Measurements from ENCODE around the gene SPX.

SPX gene

GRCh38 chr12:21528953-21529352, 2.9 kb downstream of the SPX start:
- TF ChIP-seq, protein P1, sequence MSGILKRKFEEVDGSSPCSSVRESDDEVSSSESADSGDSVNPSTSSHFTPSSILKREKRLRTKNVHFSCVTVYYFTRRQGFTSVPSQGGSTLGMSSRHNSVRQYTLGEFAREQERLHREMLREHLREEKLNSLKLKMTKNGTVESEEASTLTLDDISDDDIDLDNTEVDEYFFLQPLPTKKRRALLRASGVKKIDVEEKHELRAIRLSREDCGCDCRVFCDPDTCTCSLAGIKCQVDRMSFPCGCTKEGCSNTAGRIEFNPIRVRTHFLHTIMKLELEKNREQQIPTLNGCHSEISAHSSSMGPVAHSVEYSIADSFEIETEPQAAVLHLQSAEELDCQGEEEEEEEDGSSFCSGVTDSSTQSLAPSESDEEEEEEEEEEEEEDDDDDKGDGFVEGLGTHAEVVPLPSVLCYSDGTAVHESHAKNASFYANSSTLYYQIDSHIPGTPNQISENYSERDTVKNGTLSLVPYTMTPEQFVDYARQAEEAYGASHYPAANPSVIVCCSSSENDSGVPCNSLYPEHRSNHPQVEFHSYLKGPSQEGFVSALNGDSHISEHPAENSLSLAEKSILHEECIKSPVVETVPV (CRISPR knock-in tag; IDR thresholded peaks at IDR 0.05), result no peak
- TF ChIP-seq TOX (CRISPR knock-in tag; IDR thresholded peaks at IDR 0.05; ENCODE audit: borderline replicate concordance), result no peak
- no peak for TF ChIP-seq ZNF8 (CRISPR knock-in tag; IDR thresholded peaks at IDR 0.05)
- TF ChIP-seq, protein P2, sequence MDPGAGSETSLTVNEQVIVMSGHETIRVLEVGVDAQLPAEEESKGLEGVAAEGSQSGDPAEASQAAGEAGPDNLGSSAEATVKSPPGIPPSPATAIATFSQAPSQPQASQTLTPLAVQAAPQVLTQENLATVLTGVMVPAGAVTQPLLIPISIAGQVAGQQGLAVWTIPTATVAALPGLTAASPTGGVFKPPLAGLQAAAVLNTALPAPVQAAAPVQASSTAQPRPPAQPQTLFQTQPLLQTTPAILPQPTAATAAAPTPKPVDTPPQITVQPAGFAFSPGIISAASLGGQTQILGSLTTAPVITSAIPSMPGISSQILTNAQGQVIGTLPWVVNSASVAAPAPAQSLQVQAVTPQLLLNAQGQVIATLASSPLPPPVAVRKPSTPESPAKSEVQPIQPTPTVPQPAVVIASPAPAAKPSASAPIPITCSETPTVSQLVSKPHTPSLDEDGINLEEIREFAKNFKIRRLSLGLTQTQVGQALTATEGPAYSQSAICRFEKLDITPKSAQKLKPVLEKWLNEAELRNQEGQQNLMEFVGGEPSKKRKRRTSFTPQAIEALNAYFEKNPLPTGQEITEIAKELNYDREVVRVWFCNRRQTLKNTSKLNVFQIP (CRISPR knock-in tag; IDR thresholded peaks at IDR 0.05; ENCODE audit: borderline replicate concordance, low read depth), result no peak
- TF ChIP-seq ARNTL (CRISPR knock-in tag; IDR thresholded peaks at IDR 0.05; ENCODE audit: borderline replicate concordance, low read depth), result no peak
- no peak for TF ChIP-seq CSDC2 (CRISPR knock-in tag; IDR thresholded peaks at IDR 0.05)
- TF ChIP-seq PPARA (CRISPR knock-in tag; IDR thresholded peaks at IDR 0.05; ENCODE audit: borderline replicate concordance), result no peak
- TF ChIP-seq, protein P3, sequence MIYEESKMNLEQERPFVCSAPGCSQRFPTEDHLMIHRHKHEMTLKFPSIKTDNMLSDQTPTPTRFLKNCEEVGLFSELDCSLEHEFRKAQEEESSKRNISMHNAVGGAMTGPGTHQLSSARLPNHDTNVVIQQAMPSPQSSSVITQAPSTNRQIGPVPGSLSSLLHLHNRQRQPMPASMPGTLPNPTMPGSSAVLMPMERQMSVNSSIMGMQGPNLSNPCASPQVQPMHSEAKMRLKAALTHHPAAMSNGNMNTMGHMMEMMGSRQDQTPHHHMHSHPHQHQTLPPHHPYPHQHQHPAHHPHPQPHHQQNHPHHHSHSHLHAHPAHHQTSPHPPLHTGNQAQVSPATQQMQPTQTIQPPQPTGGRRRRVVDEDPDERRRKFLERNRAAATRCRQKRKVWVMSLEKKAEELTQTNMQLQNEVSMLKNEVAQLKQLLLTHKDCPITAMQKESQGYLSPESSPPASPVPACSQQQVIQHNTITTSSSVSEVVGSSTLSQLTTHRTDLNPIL (CRISPR knock-in tag; IDR thresholded peaks at IDR 0.05; ENCODE audit: low read depth), result no peak
- TF ChIP-seq ZNF565 (CRISPR knock-in tag; conservative IDR thresholded peaks at IDR 0.05; ENCODE audit: low read depth), result no peak
- no peak for TF ChIP-seq ZNF70 (CRISPR knock-in tag; IDR thresholded peaks at IDR 0.05)
- no peak for TF ChIP-seq OSR1 (CRISPR knock-in tag; IDR thresholded peaks at IDR 0.05)
- TF ChIP-seq, protein P4, sequence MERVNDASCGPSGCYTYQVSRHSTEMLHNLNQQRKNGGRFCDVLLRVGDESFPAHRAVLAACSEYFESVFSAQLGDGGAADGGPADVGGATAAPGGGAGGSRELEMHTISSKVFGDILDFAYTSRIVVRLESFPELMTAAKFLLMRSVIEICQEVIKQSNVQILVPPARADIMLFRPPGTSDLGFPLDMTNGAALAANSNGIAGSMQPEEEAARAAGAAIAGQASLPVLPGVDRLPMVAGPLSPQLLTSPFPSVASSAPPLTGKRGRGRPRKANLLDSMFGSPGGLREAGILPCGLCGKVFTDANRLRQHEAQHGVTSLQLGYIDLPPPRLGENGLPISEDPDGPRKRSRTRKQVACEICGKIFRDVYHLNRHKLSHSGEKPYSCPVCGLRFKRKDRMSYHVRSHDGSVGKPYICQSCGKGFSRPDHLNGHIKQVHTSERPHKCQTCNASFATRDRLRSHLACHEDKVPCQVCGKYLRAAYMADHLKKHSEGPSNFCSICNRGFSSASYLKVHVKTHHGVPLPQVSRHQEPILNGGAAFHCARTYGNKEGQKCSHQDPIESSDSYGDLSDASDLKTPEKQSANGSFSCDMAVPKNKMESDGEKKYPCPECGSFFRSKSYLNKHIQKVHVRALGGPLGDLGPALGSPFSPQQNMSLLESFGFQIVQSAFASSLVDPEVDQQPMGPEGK (CRISPR knock-in tag; IDR thresholded peaks at IDR 0.05; ENCODE audit: borderline replicate concordance), result no peak
- ATAC-seq, result no peak

GRCh38 chr12:21529456-21529855, 3.4 kb downstream of the SPX start:
- TF ChIP-seq TOX (CRISPR knock-in tag; IDR thresholded peaks at IDR 0.05; ENCODE audit: borderline replicate concordance) (no peak), ZNF70 (CRISPR knock-in tag; IDR thresholded peaks at IDR 0.05) (no peak), BACH2 (CRISPR knock-in tag; IDR thresholded peaks at IDR 0.05; ENCODE audit: borderline replicate concordance) (no peak), RARB (CRISPR knock-in tag; IDR thresholded peaks at IDR 0.05) (no peak), ZC3H10 (CRISPR knock-in tag; IDR thresholded peaks at IDR 0.05) (no peak), ZNF8 (CRISPR knock-in tag; IDR thresholded peaks at IDR 0.05) (no peak), SNAI2 (CRISPR knock-in tag; IDR thresholded peaks at IDR 0.05) (no peak), PPARA (CRISPR knock-in tag; IDR thresholded peaks at IDR 0.05; ENCODE audit: borderline replicate concordance) (no peak), ZFP3 (CRISPR knock-in tag; IDR thresholded peaks at IDR 0.05) (no peak), ZNF565 (CRISPR knock-in tag; conservative IDR thresholded peaks at IDR 0.05; ENCODE audit: low read depth) (no peak), OSR1 (CRISPR knock-in tag; IDR thresholded peaks at IDR 0.05) (no peak), ZFP30 (CRISPR knock-in tag; IDR thresholded peaks at IDR 0.05) (no peak), TSHZ2 (CRISPR knock-in tag; IDR thresholded peaks at IDR 0.05) (no peak), CSDC2 (CRISPR knock-in tag; IDR thresholded peaks at IDR 0.05) (no peak), TCF4 (CRISPR knock-in tag; IDR thresholded peaks at IDR 0.05; ENCODE audit: borderline replicate concordance) (no peak)
- TF ChIP-seq, protein P2 (CRISPR knock-in tag; IDR thresholded peaks at IDR 0.05; ENCODE audit: borderline replicate concordance, low read depth), result no peak
- TF ChIP-seq, protein P4 (CRISPR knock-in tag; IDR thresholded peaks at IDR 0.05; ENCODE audit: borderline replicate concordance), result no peak
- TF ChIP-seq, protein P3 (CRISPR knock-in tag; IDR thresholded peaks at IDR 0.05; ENCODE audit: low read depth), result no peak
- no peak for ATAC-seq

Measured in SK-N-SH treated with all-trans-retinoic acid at 6 μM for 48 hours (cell line).